Liver (tissue), 9 donors: ENCODE measurements around the gene CLEC3B. TPM values are rescaled to one million over a fixed set of nuclear protein-coding genes. Genes with fewer than 3 reads are reported as not detected.

ENCODE experiments used
- DNase-seq: peaks from one replicate; pipeline ENCODE4 v3.0.0-alpha.2; 2017; ENCODE audit warnings: low spot score
- H3K27ac ChIP-seq, 2 donors: one replicate each; pipeline ENCODE4 v1.7.0; 2013; ENCODE audit warnings: inconsistent platforms in 2 of 2, low read length in 2 of 2, control low read depth in 1 of 2, low read depth in 1 of 2, mild to moderate bottlenecking in 1 of 2
- H3K27me3 ChIP-seq, 4 donors: one replicate each; pipeline versions ENCODE4 v1.6.1 to v1.7.0; 2013; ENCODE audit warnings: low read length in 3 of 4, inconsistent platforms in 1 of 4, mild to moderate bottlenecking in 1 of 4, moderate library complexity in 1 of 4; ENCODE audit not compliant: control insufficient read depth in 4 of 4, insufficient read depth in 4 of 4
- H3K36me3 ChIP-seq, 4 donors: one replicate each; pipeline versions ENCODE4 v1.6.1 to v1.7.0; 2013; ENCODE audit warnings: low read length in 3 of 4, mild to moderate bottlenecking in 3 of 4, low read depth in 1 of 4, moderate library complexity in 1 of 4; ENCODE audit not compliant: control insufficient read depth in 4 of 4, insufficient read depth in 3 of 4
- H3K4me1 ChIP-seq, 4 donors: one replicate each; pipeline versions ENCODE4 v1.6.1 to v1.7.0; 2013; ENCODE audit warnings: low read length in 3 of 4, mild to moderate bottlenecking in 3 of 4, moderate library complexity in 1 of 4; ENCODE audit not compliant: control insufficient read depth in 4 of 4, insufficient read depth in 4 of 4
- H3K4me3 ChIP-seq, 3 donors: one replicate each; pipeline versions ENCODE4 v1.6.1 to v1.7.0; 2013; ENCODE audit warnings: low read length in 3 of 3, control low read depth in 1 of 3, low read depth in 1 of 3, mild to moderate bottlenecking in 1 of 3
- H3K9ac ChIP-seq, 2 donors: one replicate each; pipeline ENCODE4 v1.7.0; 2013; ENCODE audit warnings: low read length in 2 of 2, mild to moderate bottlenecking in 2 of 2, moderate library complexity in 2 of 2, control low read depth in 1 of 2, low read depth in 1 of 2
- H3K9me3 ChIP-seq, 4 donors: one replicate each; pipeline versions ENCODE4 v1.6.1 to v1.7.0; 2013; ENCODE audit warnings: low read length in 3 of 4; ENCODE audit not compliant: control insufficient read depth in 4 of 4
- FOXA1 ChIP-seq: IDR thresholded peaks from 2 replicates; pipeline ENCODE4 v1.6.1; 2016; ENCODE audit warnings: antibody characterized with exemption
- FOXA2 ChIP-seq: IDR thresholded peaks from 2 replicates; pipeline ENCODE4 v1.6.1; 2016; ENCODE audit warnings: antibody characterized with exemption
- GABPA ChIP-seq, 2 donors: IDR thresholded peaks in 1 of 2; conservative IDR thresholded peaks in 1 of 2; 2 replicates each; pipeline ENCODE4 v1.6.1; 2016; ENCODE audit warnings: antibody characterized with exemption in 2 of 2, mild to moderate bottlenecking in 1 of 2, moderate library complexity in 1 of 2
- HNF4A ChIP-seq, 2 donors: conservative IDR thresholded peaks; 2 replicates each; pipeline ENCODE4 v1.6.1; 2016; ENCODE audit warnings: antibody characterized with exemption in 2 of 2, mild to moderate bottlenecking in 2 of 2
- JUND ChIP-seq, 2 donors: IDR thresholded peaks; 2 replicates each; pipeline ENCODE4 v1.6.1; 2016; ENCODE audit warnings: antibody characterized with exemption in 2 of 2
- NR2F2 ChIP-seq: IDR thresholded peaks from 2 replicates; pipeline ENCODE4 v1.6.1; 2016; ENCODE audit warnings: antibody characterized with exemption
- RAD21 ChIP-seq, 2 donors: IDR thresholded peaks; 2 replicates each; pipeline ENCODE4 v1.6.1; 2016; ENCODE audit warnings: antibody characterized with exemption in 2 of 2, mild to moderate bottlenecking in 2 of 2
- REST ChIP-seq: IDR thresholded peaks from 2 replicates; pipeline ENCODE4 v1.6.1; 2016; ENCODE audit warnings: antibody characterized with exemption, mild to moderate bottlenecking
- RXRA ChIP-seq, 2 donors: IDR thresholded peaks; 2 replicates each; pipeline ENCODE4 v1.6.1; 2017 to 2018; ENCODE audit warnings: antibody characterized with exemption in 2 of 2, mild to moderate bottlenecking in 1 of 2
- SP1 ChIP-seq: IDR thresholded peaks from 2 replicates; pipeline ENCODE4 v1.6.1; 2018; ENCODE audit warnings: antibody characterized with exemption, mild to moderate bottlenecking
- TAF1 ChIP-seq: conservative IDR thresholded peaks from 2 replicates; pipeline ENCODE4 v1.6.1; 2016; ENCODE audit warnings: antibody characterized with exemption, mild to moderate bottlenecking
- YY1 ChIP-seq: IDR thresholded peaks from 2 replicates; pipeline ENCODE4 v1.6.1; 2016; ENCODE audit warnings: antibody characterized with exemption, mild to moderate bottlenecking
- ZBTB33 ChIP-seq: IDR thresholded peaks from 2 replicates; pipeline ENCODE4 v1.6.1; 2016; ENCODE audit warnings: antibody characterized with exemption
- WGBS: extraction: QIAGEN DNeasy Blood & Tissue Kit; methylation state at CpG from one replicate; pipeline ENCODE4 v1.1.7; 2013; 5-methylcytosine and 5-hydroxymethylcytosine counted together
- polyA plus RNA-seq, 2 donors: library from polyadenylated mRNA; stranded (reverse) in 1 of 2; unstranded in 1 of 2; fragments of 200-250 nt in 1 of 2; fragments of >200 nt in 1 of 2; fragmentation: Nextera tagmentation in 1 of 2; extraction: Ambion mirVana in 1 of 2; gene quantifications; one replicate each; pipeline versions ENCODE4 v1.2.1 to v1.2.3, GENCODE V29; 2013 to 2015
- total RNA-seq, 2 donors: library from RNA; depleted of rRNA; stranded (reverse); fragments of >200 nt; gene quantifications; one replicate each; pipeline ENCODE4 v1.2.3, GENCODE V29; 2014
- TF ChIP-seq, protein P1 (sequence below): IDR thresholded peaks from 2 replicates; pipeline ENCODE4 v1.6.1; 2016; ENCODE audit warnings: antibody characterized with exemption
- TF ChIP-seq, protein P2 (sequence below): IDR thresholded peaks from 2 replicates; pipeline ENCODE4 v1.6.1; 2016; ENCODE audit warnings: antibody characterized with exemption
- donor health status: healthy.
- donor health status: healthy.
- donor health status: healthy.
- donor health status: healthy.
- donor health status: healthy.

CLEC3B gene, protein sequence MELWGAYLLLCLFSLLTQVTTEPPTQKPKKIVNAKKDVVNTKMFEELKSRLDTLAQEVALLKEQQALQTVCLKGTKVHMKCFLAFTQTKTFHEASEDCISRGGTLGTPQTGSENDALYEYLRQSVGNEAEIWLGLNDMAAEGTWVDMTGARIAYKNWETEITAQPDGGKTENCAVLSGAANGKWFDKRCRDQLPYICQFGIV
- total RNA-seq (1 to 10 TPM; 7.7 to 8.9 TPM), polyA plus RNA-seq (10 to 100 TPM; 17.0 to 28.8 TPM)

DNA sequence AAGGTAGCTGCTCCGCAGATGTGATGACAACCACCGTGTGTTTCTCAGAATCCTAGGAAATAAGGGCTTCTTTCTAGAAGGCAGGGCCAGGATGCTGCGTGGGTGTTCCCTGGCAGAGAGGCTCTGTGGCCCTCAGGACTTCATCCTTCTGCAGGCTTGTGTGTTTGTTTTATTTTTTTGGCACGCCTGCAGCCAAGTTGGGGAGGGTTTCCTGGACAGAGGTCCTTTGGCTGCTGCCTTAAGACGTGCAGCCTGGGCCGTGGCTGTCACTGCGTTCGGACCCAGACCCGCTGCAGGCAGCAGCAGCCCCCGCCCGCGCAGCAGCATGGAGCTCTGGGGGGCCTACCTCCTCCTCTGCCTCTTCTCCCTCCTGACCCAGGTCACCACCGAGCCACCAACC, at the start of gene CLEC3B:
TSS of gene CLEC3B (plus strand) at position 266 of the 400 bp plus-strand sequence. CDS start at position 326, 60 bp downstream.
- peak within 1 kb of the TSS; percentile 40 to 47 for H3K27ac ChIP-seq
- H3K27me3 ChIP-seq = no peaks in the 10 kb centered on the region
- peak within 1 kb of the TSS in 1 of 3 donors; percentile 26 for H3K4me3 ChIP-seq
- no peaks in the 10 kb centered on the region for H3K9me3 ChIP-seq
- 45% methylated on average over 13 of the region's 13 CpGs for WGBS
- no peaks in the 10 kb centered on the region for H3K36me3 ChIP-seq
- TF ChIP-seq YY1 (no peak), HNF4A (conservative IDR thresholded peaks at IDR 0.05) (no peak), RAD21 (IDR thresholded peaks at IDR 0.05) (peak in 1 of 2 donors; percentile 17)
- TF ChIP-seq, protein P1, sequence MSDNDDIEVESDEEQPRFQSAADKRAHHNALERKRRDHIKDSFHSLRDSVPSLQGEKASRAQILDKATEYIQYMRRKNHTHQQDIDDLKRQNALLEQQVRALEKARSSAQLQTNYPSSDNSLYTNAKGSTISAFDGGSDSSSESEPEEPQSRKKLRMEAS = no peak
- H3K9ac ChIP-seq = peak within 1 kb of the TSS in 1 of 2 donors; percentile 45
- H3K4me1 ChIP-seq = peaks cover 0 to 3% (median 1%) of the 10 kb centered on the region in 4 donors
- DNase-seq = no peak

DNA sequence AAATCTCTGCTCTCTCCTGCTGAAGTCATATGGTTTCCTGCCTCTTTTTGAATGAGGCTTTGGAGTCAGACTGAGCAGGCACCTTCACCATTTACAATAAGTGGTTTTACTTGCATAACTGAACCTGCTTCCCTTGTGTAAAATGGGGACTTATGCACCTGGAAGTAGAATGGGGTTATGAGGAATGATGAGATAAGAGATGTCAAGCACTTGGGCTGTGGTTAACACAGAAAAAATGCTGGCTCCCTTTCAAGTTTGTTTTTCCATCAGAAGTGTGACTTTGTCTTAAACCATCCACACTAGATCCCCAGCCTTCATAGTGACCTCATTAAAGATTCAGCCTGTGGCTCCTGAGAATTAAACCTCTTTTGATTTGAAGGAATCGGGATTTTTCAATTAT, 44.9 kb upstream of the CLEC3B start:
- no peak overlapping the region for H3K4me3 ChIP-seq
- H3K9me3 ChIP-seq = no peaks in the 10 kb centered on the region
- DNase-seq = no peak
- 92% methylated on average over 1 of the region's 1 CpG for WGBS
- H3K4me1 ChIP-seq = peaks cover 10 to 21% (median 13%) of the 10 kb centered on the region in 4 donors
- H3K27me3 ChIP-seq = no peaks in the 10 kb centered on the region
- H3K36me3 ChIP-seq = no peaks in the 10 kb centered on the region
- TF ChIP-seq SP1 (no peak), RXRA (IDR thresholded peaks at IDR 0.05) (no peak), RAD21 (IDR thresholded peaks at IDR 0.05) (no peak), FOXA2 (no peak), HNF4A (conservative IDR thresholded peaks at IDR 0.05) (no peak), YY1 (no peak), NR2F2 (no peak), GABPA (IDR thresholded peaks at IDR 0.05 in 1 of 2, conservative IDR thresholded peaks at IDR 0.05 in 1 of 2) (no peak)
- TF ChIP-seq, protein P2, sequence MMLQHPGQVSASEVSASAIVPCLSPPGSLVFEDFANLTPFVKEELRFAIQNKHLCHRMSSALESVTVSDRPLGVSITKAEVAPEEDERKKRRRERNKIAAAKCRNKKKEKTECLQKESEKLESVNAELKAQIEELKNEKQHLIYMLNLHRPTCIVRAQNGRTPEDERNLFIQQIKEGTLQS = no peak
- H3K9ac ChIP-seq = no peak overlapping the region
- no peak overlapping the region for H3K27ac ChIP-seq

GRCh38 chr3:44981751-44982150, 44.4 kb upstream of the CLEC3B start:
- WGBS = 84% methylated on average over 4 of the region's 4 CpGs
- H3K4me1 ChIP-seq = peaks cover 10 to 21% (median 13%) of the 10 kb centered on the region in 4 donors

More at GRCh38 chr3:44981751-44982150, 44.4 kb upstream of the CLEC3B start:
- no peak for DNase-seq
- Histone ChIP-seq H3K36me3 (no peaks in the 10 kb centered on the region), H3K9me3 (no peaks in the 10 kb centered on the region), H3K27me3 (no peaks in the 10 kb centered on the region), H3K27ac (no peak overlapping the region), H3K4me3 (no peak overlapping the region), H3K9ac (no peak overlapping the region)
- TF ChIP-seq REST = no peak
- TF ChIP-seq YY1 = no peak
- TF ChIP-seq RAD21 (IDR thresholded peaks at IDR 0.05) = no peak
- TF ChIP-seq ZBTB33 = no peak
- no peak for TF ChIP-seq JUND (IDR thresholded peaks at IDR 0.05)
- TF ChIP-seq, protein P2 = no peak
- no peak for TF ChIP-seq NR2F2
- TF ChIP-seq TAF1 = no peak
- no peak for TF ChIP-seq SP1
- TF ChIP-seq GABPA (IDR thresholded peaks at IDR 0.05 in 1 of 2, conservative IDR thresholded peaks at IDR 0.05 in 1 of 2) = no peak
- no peak for TF ChIP-seq HNF4A (conservative IDR thresholded peaks at IDR 0.05)
- TF ChIP-seq FOXA1 = no peak
